ENCODE data around the gene CTBP2. TPM values are rescaled to one million over a fixed set of nuclear protein-coding genes. Genes with fewer than 3 reads are reported as not detected.
A peak's percentile ranks its signal among the peaks of the same experiment; 100 is the strongest.

Gene CTBP2
- total RNA-seq, 1 donor from 2014 or later: 127 TPM

DNA sequence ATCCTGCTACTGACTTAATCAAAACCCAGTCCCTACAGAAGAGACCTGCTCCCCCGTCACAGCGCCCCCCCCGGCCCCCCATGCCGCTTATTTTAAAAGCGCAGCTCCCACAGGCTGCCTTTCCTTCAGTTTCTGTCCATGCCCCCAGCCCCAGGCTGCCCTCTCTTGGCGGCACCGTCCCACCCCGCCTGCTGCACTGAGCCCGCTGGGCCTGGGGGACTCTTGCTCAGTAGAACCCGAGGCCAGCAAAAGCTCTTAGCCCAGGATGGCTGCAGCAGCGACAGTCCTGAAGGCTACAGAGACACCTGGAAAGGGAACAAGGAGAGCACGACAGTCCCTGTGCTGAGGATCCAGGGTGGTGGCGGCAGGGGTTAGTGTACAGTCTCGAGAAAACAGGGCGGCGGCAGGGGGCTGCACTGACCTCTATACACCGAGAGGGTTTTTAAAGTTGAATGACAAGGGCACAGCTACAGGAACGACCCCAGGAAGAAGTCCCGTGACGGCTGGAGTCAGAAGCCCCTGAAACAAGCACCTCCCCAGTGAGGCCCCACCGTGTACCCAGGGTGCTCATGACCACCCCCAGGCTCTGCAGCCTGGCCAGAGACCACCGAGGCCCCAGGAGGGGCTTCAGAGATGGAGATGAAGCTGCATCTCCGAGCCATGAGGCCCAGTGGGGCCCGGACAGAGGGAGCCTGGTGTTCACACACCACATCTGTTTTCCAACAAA is 164.1 kb downstream of the CTBP2 start:
- TF ChIP-seq, protein P1, sequence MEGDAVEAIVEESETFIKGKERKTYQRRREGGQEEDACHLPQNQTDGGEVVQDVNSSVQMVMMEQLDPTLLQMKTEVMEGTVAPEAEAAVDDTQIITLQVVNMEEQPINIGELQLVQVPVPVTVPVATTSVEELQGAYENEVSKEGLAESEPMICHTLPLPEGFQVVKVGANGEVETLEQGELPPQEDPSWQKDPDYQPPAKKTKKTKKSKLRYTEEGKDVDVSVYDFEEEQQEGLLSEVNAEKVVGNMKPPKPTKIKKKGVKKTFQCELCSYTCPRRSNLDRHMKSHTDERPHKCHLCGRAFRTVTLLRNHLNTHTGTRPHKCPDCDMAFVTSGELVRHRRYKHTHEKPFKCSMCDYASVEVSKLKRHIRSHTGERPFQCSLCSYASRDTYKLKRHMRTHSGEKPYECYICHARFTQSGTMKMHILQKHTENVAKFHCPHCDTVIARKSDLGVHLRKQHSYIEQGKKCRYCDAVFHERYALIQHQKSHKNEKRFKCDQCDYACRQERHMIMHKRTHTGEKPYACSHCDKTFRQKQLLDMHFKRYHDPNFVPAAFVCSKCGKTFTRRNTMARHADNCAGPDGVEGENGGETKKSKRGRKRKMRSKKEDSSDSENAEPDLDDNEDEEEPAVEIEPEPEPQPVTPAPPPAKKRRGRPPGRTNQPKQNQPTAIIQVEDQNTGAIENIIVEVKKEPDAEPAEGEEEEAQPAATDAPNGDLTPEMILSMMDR (conservative IDR thresholded peaks at IDR 0.05): no peak
- H3K4me1 Mint-ChIP-seq: peaks cover 25% of the 10 kb centered on the region
- DNase-seq (ENCODE audit: low read depth, low spot score): no peak
- H3K9me3 Mint-ChIP-seq: no peaks in the 10 kb centered on the region
- peaks cover 8% of the 10 kb centered on the region for H3K27me3 Mint-ChIP-seq (ENCODE audit: low read depth)
- no peak overlapping the region for H3K27ac Mint-ChIP-seq (ENCODE audit: unreplicated experiment)
- peak overlapping the region; percentile 62 for H3K4me3 Mint-ChIP-seq
- peaks cover 29% of the 10 kb centered on the region for H3K36me3 Mint-ChIP-seq (ENCODE audit: low read depth)

DNA sequence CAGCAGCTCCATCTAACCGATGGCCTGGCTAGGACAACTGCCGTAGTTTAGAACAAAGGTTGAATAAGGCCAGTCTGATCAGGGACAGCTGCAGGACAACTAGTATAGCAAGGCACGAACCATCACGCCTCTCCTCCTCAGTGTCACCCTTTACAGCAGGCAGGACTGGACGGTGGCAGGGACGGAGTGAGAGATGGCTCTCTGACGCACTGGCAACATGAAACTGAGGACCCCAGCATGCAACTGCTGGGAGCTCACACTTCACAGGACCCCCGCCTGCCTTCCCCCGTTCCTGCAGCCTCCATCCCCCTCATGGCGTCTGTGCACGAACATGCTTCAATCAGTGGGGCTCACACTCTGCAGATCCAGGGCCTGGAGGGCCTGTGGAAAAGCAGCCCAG is 164.8 kb downstream of the CTBP2 start:
- Mint-ChIP-seq H3K4me3 (peak overlapping the region; percentile 62), H3K27me3 (ENCODE audit: low read depth) (peaks cover 5% of the 10 kb centered on the region), H3K27ac (ENCODE audit: unreplicated experiment) (no peak overlapping the region), H3K4me1 (peaks cover 18% of the 10 kb centered on the region), H3K9me3 (no peaks in the 10 kb centered on the region), H3K36me3 (ENCODE audit: low read depth) (peaks cover 30% of the 10 kb centered on the region)
- no peak for DNase-seq (ENCODE audit: low read depth, low spot score)
- TF ChIP-seq, protein P1 (conservative IDR thresholded peaks at IDR 0.05): no peak

DNA sequence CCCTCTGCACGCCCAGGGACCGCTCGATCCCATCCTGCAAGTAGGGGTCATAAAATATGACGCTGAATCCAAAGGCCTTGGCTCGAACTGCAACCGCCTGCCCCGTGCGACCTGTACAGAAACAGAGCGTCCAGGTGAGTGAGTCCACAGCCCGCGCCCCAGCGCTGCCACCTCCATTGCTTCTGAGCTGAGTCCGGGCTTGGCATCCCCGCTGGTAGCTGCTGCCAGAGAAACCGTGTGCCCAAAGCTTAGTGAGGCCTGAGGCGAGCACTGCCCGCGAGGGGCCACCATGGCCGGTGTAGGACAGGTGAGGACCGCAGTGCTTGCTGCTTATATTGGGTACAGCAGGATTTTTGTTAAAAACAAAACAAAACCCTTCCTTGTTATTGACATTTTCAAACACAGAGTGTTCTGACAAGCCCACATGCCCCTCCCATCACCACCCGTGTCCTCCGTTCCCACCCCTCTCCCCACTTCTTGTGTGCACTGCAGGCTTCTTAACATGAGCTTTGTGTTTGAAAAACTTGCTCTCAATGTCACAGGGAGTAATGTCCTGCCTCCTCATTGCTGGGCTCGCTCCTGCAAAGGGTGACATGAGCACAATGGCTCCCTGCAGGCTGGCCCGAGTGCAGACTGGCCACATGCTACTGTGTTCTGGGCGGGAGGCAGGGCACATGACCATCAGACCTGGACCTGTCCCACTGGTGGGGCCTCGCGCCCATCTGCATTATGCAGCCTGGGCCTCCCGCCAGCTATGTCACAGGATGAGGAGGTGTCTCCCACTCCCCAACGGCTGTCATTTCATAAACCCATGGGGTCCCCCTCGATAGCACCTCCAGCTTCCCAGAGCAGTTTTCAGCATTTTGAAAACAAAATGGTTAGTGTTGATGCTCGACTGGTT is 165.5 kb downstream of the CTBP2 start:
- peaks cover 10% of the 10 kb centered on the region for H3K4me1 Mint-ChIP-seq
- H3K27ac Mint-ChIP-seq (ENCODE audit: unreplicated experiment): no peak overlapping the region
- H3K36me3 Mint-ChIP-seq (ENCODE audit: low read depth): peaks cover 27% of the 10 kb centered on the region
- TF ChIP-seq, protein P1 (conservative IDR thresholded peaks at IDR 0.05): no peak
- no peaks in the 10 kb centered on the region for H3K9me3 Mint-ChIP-seq
- DNase-seq (ENCODE audit: low read depth, low spot score): no peak
- H3K27me3 Mint-ChIP-seq (ENCODE audit: low read depth): peaks cover 3% of the 10 kb centered on the region
- peak overlapping the region; percentile 34 for H3K4me3 Mint-ChIP-seq

DNA sequence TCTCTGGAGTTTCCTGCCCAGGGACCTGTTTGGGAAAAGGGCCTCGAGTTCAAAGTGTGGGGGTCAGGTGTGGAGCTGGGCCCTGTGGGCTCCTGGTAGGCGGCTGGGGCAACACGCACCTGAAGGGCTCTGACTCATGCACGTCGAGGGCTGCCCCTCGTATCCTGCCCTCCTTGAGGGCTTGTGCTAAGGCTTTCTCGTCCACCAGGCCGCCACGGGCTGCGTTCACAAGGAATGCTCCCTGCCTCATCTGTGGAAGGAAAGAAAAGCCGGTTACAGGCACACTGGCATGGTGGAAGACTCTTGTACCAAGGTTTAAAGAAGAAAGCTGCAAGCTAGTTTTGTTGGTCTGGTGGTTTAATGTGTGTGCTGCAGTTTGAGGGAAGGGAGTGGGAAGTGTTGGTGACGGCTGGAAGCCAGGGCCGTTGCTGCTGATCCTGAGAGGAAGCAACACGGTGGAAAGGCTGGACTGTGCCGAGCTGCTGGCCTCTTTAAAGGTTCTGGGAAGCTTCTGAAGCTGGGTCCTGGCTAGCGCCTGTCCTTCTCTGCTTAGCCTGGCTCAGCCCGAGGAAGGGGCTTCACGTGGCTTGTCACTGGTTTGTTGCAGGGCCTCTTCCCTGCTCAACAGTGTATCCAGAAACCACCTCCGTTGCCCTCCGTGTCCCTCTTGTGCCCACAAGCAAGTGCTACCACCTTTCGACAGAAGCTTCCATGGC is 166.5 kb downstream of the CTBP2 start:
- no peak for DNase-seq (ENCODE audit: low read depth, low spot score)
- H3K27ac Mint-ChIP-seq (ENCODE audit: unreplicated experiment): peak overlapping the region; percentile 43
- peaks cover 9% of the 10 kb centered on the region for H3K4me1 Mint-ChIP-seq
- peaks cover 6% of the 10 kb centered on the region for H3K27me3 Mint-ChIP-seq (ENCODE audit: low read depth)
- H3K36me3 Mint-ChIP-seq (ENCODE audit: low read depth): peaks cover 34% of the 10 kb centered on the region
- no peaks in the 10 kb centered on the region for H3K9me3 Mint-ChIP-seq
- TF ChIP-seq, protein P1 (conservative IDR thresholded peaks at IDR 0.05): no peak
- peak overlapping the region; percentile 34 for H3K4me3 Mint-ChIP-seq

DNA sequence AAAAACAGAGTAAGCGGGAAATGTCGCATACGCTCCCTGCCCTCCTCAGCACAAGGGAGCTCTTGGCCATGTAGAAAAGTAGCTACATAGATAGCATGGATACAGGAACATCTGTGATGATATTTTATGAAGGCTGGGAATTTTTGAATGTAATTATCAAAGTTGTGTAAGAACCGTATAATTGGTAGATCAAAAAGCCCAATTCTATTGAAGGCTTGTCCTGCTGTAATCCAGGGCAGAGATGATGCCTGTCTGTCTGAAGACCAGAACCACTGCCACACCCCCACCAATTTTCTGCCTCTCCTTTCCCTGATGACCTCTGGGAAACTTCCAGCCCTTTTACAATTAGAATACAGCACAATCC is 167.0 kb downstream of the CTBP2 start:
- peaks cover 34% of the 10 kb centered on the region for H3K36me3 Mint-ChIP-seq (ENCODE audit: low read depth)
- peak overlapping the region; percentile 34 for H3K4me3 Mint-ChIP-seq
- TF ChIP-seq, protein P1 (conservative IDR thresholded peaks at IDR 0.05): no peak
- no peak overlapping the region for H3K27ac Mint-ChIP-seq (ENCODE audit: unreplicated experiment)
- peaks cover 6% of the 10 kb centered on the region for H3K27me3 Mint-ChIP-seq (ENCODE audit: low read depth)
- no peaks in the 10 kb centered on the region for H3K9me3 Mint-ChIP-seq
- peaks cover 9% of the 10 kb centered on the region for H3K4me1 Mint-ChIP-seq
- DNase-seq (ENCODE audit: low read depth, low spot score): no peak
